ENCODE results near the gene ADGRB2. TPM values are rescaled to one million over a fixed set of nuclear protein-coding genes. Genes with fewer than 3 reads are reported as not detected.

ADGRB2 gene
- total RNA-seq, 2 donors from 2014 or later: 3.0 to 10.2 TPM

GRCh38 chr1:31762323-31762722, 1.8 kb downstream of the ADGRB2 start:
- Histone ChIP-seq H3K36me3 (no peaks in the 10 kb centered on the region), H3K4me1 (replicated peaks) (peaks cover 4% of the 10 kb centered on the region), H3K9me3 (no peaks in the 10 kb centered on the region), H3K4me3 (peak overlapping the region in 1 of 2 donors; percentile 48), H3K27me3 (replicated peaks; ENCODE audit: insufficient read depth) (no peaks in the 10 kb centered on the region), H3K27ac (no peak overlapping the region)
- no peak for DNase-seq (ENCODE audit: low spot score)
- TF ChIP-seq POLR2AphosphoS5 (IDR thresholded peaks at IDR 0.05) (no peak), CTCF (IDR thresholded peaks at IDR 0.05) (no peak), POLR2A (IDR thresholded peaks at IDR 0.05) (no peak)
- 44% methylated on average over 6 of the region's 7 CpGs for WGBS
- intact Hi-C loops (cut with DNase I): loop anchor here (10.0 kb wide), 1 partner anchor 302 kb away; no protein-coding TSS in a partner anchor

- Histone ChIP-seq H3K27me3 (replicated peaks; ENCODE audit: insufficient read depth) (no peaks in the 10 kb centered on the region), H3K36me3 (no peaks in the 10 kb centered on the region), H3K27ac (no peak overlapping the region), H3K4me1 (replicated peaks) (peaks cover 4% of the 10 kb centered on the region), H3K4me3 (no peak overlapping the region), H3K9me3 (no peaks in the 10 kb centered on the region)
- no peak for TF ChIP-seq POLR2AphosphoS5 (IDR thresholded peaks at IDR 0.05)
- no peak for TF ChIP-seq CTCF (IDR thresholded peaks at IDR 0.05)
- TF ChIP-seq POLR2A (IDR thresholded peaks at IDR 0.05): no peak
- DNase-seq (ENCODE audit: low spot score): no peak
- WGBS: 74% methylated on average over 6 of the region's 6 CpGs
- intact Hi-C loops (cut with DNase I): loop anchor here (10.0 kb wide), 1 partner anchor 303 kb away; no protein-coding TSS in a partner anchor
Observed at GRCh38 chr1:31761883-31762282, 2.3 kb downstream of the ADGRB2 start.

- H3K4me3 ChIP-seq: peak overlapping the region; percentile 47
- peak; percentile 30 for DNase-seq (ENCODE audit: low spot score)
Observed at GRCh38 chr1:31760471-31761470, 3.4 kb downstream of the ADGRB2 start.

GRCh38 chr1:31759298-31760023, 4.7 kb downstream of the ADGRB2 start:
- Histone ChIP-seq H3K27ac (no peak overlapping the region), H3K4me3 (no peak overlapping the region), H3K9me3 (no peaks in the 10 kb centered on the region), H3K27me3 (replicated peaks; ENCODE audit: insufficient read depth) (no peaks in the 10 kb centered on the region), H3K36me3 (no peaks in the 10 kb centered on the region), H3K4me1 (replicated peaks) (peaks cover 4% of the 10 kb centered on the region)
- intact Hi-C loops (cut with DNase I): loop anchor here (10.0 kb wide), 1 partner anchor 305 kb away; no protein-coding TSS in a partner anchor
- DNase-seq (ENCODE audit: low spot score): no peak
- TF ChIP-seq POLR2A (IDR thresholded peaks at IDR 0.05): no peak
- TF ChIP-seq CTCF (IDR thresholded peaks at IDR 0.05): no peak
- no peak for TF ChIP-seq POLR2AphosphoS5 (IDR thresholded peaks at IDR 0.05)
- WGBS: 87% methylated on average over 10 of the region's 10 CpGs

More at GRCh38 chr1:31760471-31761470, 3.4 kb downstream of the ADGRB2 start:
- Histone ChIP-seq H3K36me3 (no peaks in the 10 kb centered on the region), H3K4me1 (replicated peaks) (peaks cover 4% of the 10 kb centered on the region), H3K9me3 (no peaks in the 10 kb centered on the region), H3K27ac (peak overlapping the region in 1 of 2 donors; percentile 51), H3K27me3 (replicated peaks; ENCODE audit: insufficient read depth) (no peaks in the 10 kb centered on the region)
- WGBS: 2% methylated on average over 41 of the region's 63 CpGs
- intact Hi-C loops (cut with DNase I): loop anchor here (10.0 kb wide), 1 partner anchor 304 kb away; no protein-coding TSS in a partner anchor
- TF ChIP-seq CTCF (IDR thresholded peaks at IDR 0.05): no peak
- TF ChIP-seq POLR2A (IDR thresholded peaks at IDR 0.05): peak; percentile 20
